Hematopoietic multipotent progenitor cell treated with erythropoietin and hydrocortisone succinate and interleukin-3 and kit ligand, for 4 days (in vitro differentiated cells): ENCODE data around the gene PSMB1.
"Not testable (repeated sequence)": the region's sequence is repeated elsewhere in the genome, so short reads cannot be mapped to it uniquely, and the experiment has no call there.

ENCODE experiments used
- DNase-seq: peaks from one replicate; pipeline ENCODE4 v3.0.0-alpha.2; 2015

The PSMB1 gene

GRCh38 chr6:170533792-170534191, 19.3 kb downstream of the PSMB1 start:
- DNase-seq, result no peak

GRCh38 chr6:170532867-170533488, 20.1 kb downstream of the PSMB1 start:
- DNase-seq, result no peak

GRCh38 chr6:170529839-170530469, 23.2 kb downstream of the PSMB1 start:
- peak; percentile 81 for DNase-seq

- not testable (repeated sequence) for DNase-seq
These were observed 25.1 kb downstream of the PSMB1 start for GRCh38 chr6:170527995-170528394.

- no peak for DNase-seq
These were observed 27.3 kb downstream of the PSMB1 start for GRCh38 chr6:170525795-170526194.

GRCh38 chr6:170524172-170524502, 29.0 kb downstream of the PSMB1 start:
- peak; percentile 53 for DNase-seq

GRCh38 chr6:170523256-170524171, 29.6 kb downstream of the PSMB1 start:
- peak; percentile 52 for DNase-seq

- peak; percentile 52 for DNase-seq
These were observed 30.4 kb downstream of the PSMB1 start for GRCh38 chr6:170522565-170523183.

- peak; percentile 82 for DNase-seq
These were observed 36.1 kb downstream of the PSMB1 start for GRCh38 chr6:170516783-170517616.

- DNase-seq, result no peak
These were observed 38.2 kb downstream of the PSMB1 start for GRCh38 chr6:170514908-170515307.

GRCh38 chr6:170512249-170512648, 40.9 kb downstream of the PSMB1 start:
- DNase-seq, result no peak

GRCh38 chr6:170510631-170511030, 42.5 kb downstream of the PSMB1 start:
- DNase-seq, result no peak

GRCh38 chr6:170509723-170510018, 43.4 kb downstream of the PSMB1 start:
- no peak for DNase-seq

- not testable (repeated sequence) for DNase-seq
These were observed 44.0 kb downstream of the PSMB1 start for GRCh38 chr6:170508892-170509722.

- not testable (repeated sequence) for DNase-seq
These were observed 44.8 kb downstream of the PSMB1 start for GRCh38 chr6:170508275-170508674.

- DNase-seq, result not testable (repeated sequence)
These were observed 45.4 kb downstream of the PSMB1 start for GRCh38 chr6:170507728-170508127.

GRCh38 chr6:170506446-170506845, 46.7 kb downstream of the PSMB1 start:
- no peak for DNase-seq

GRCh38 chr6:170505306-170505705, 47.8 kb downstream of the PSMB1 start:
- no peak for DNase-seq

- DNase-seq, result no peak
These were observed 48.6 kb downstream of the PSMB1 start for GRCh38 chr6:170504479-170504878.

GRCh38 chr6:170503414-170503761, 49.7 kb downstream of the PSMB1 start:
- DNase-seq, result no peak

- not testable (repeated sequence) for DNase-seq
These were observed 50.2 kb downstream of the PSMB1 start for GRCh38 chr6:170502733-170503413.
